ENCODE results near the gene RHOD.

DNA sequence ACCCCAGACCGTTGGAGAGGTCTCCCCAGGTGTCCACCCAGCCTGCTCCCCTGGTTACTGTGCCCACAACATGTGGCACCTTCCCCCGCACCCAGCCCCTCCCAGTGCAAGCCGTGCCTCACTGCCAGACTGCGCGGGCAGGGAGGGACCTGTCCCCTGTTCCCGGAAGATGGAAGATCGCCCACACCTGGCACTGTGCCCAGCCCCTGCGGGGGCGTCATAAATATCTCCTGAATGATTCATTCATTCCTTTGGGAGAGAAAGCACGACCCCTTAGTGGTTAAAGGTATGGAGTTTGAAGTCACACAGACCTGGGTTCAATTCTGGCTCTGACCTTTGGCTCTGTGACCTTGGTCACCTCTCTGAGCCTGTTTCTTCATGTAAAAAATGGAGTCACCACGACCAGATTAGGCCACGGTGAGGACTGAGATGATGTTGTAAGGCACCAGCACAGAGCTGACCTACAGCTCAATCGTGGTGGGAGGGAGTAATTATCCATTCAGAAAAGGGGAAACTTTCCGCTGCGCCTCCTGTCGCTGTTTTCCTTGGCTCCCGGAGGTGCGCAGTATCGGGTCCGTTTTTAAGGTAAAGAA is 34.2 kb upstream of the RHOD start:
- TF ChIP-seq CTCF (IDR thresholded peaks at IDR 0.05) (no peak), TCF7L2 (IDR thresholded peaks at IDR 0.05; ENCODE audit: low read depth, low read length) (no peak), REST (IDR thresholded peaks at IDR 0.05; ENCODE audit: insufficient read depth in 1 of 2, low read depth in 2 of 2, low read length in 1 of 2) (no peak), SIN3A (IDR thresholded peaks at IDR 0.05; ENCODE audit: borderline replicate concordance, insufficient read depth, low read depth, low read length) (no peak)
